Uterus (tissue), 4 donors: ENCODE measurements around the gene MIPEP. TPM values are rescaled to one million over a fixed set of nuclear protein-coding genes. Genes with fewer than 3 reads are reported as not detected.

ENCODE experiments used
- DNase-seq, 2 donors: peaks; one replicate each; pipeline ENCODE4 v3.0.0-alpha.2; 2019 to 2020
- H3K27ac ChIP-seq, 2 donors: fragments of 200-600 bp; sonication (generic); 1 replicate in 1 of 2; 2 replicates in 1 of 2; pipeline ENCODE4 v1.5.1; 2016 to 2018
- H3K27me3 ChIP-seq, 2 donors: fragments of 200-600 bp; sonication (generic); one replicate each; pipeline ENCODE4 v1.5.1; 2018 to 2019; ENCODE audit warnings: control low read depth in 1 of 2
- H3K36me3 ChIP-seq, 2 donors: fragments of 200-600 bp; sonication (generic); one replicate each; pipeline ENCODE4 v1.5.1; 2019; ENCODE audit warnings: control low read depth in 1 of 2
- H3K4me1 ChIP-seq, 2 donors: fragments of 200-600 bp; sonication (generic); one replicate each; pipeline ENCODE4 v1.5.1; 2018 to 2019; ENCODE audit warnings: control low read depth in 1 of 2
- H3K4me3 ChIP-seq, 2 donors: fragments of 200-600 bp; sonication (generic); 1 replicate in 1 of 2; 2 replicates in 1 of 2; pipeline ENCODE4 v1.5.1; 2018 to 2019; ENCODE audit warnings: mild to moderate bottlenecking in 1 of 2
- H3K9me3 ChIP-seq, 2 donors: fragments of 200-600 bp; sonication (generic); one replicate each; pipeline ENCODE4 v1.5.1; 2019; ENCODE audit warnings: control low read depth in 1 of 2
- POLR2A ChIP-seq, 2 donors: fragments of 450-650 bp; IDR thresholded peaks; one replicate each; pipeline ENCODE4 v1.6.1; 2016; ENCODE audit warnings: antibody characterized with exemption in 2 of 2, mild to moderate bottlenecking in 1 of 2, moderate library complexity in 1 of 2
- intact Hi-C: fragments of 100-400 bp; cut with DNase I; formaldehyde crosslinking; loops from one replicate; pipeline ENCODE4 v1.15.1; 2023; ENCODE audit warnings: low total_unique reads
- total RNA-seq, 4 donors: library from RNA; depleted of rRNA in 3 of 4; stranded (reverse); fragments of >200 nt in 3 of 4; gene quantifications; one replicate each; pipeline versions ENCODE4 v1.1.0 to v1.2.4, GENCODE V29; 2014 to 2023
- TF ChIP-seq, protein P1 (sequence below), 4 experiments: fragments of 200-600 bp in 2 of 4; fragments of 450-650 bp in 2 of 4; sonication (generic) in 2 of 4; IDR thresholded peaks; one replicate each; pipeline ENCODE4 v1.5.1; 2016 to 2019; ENCODE audit warnings: antibody characterized with exemption in 4 of 4, mild to moderate bottlenecking in 2 of 4, moderate library complexity in 1 of 4
- donor health status: DM: yes; HTN: yes; CAD: no.

MIPEP gene
- total RNA-seq, 4 donors from 2014 or later: 0.77 to 31.5 (median 19.3) TPM

GRCh38 chr13:23833733-23834611 is 55.2 kb downstream of the MIPEP start:
- Histone ChIP-seq H3K36me3 (peaks cover 0 to 3% of the 10 kb centered on the region in 2 donors), H3K4me1 (no peaks in the 10 kb centered on the region), H3K27me3 (no peaks in the 10 kb centered on the region), H3K27ac (no peak overlapping the region), H3K4me3 (no peak overlapping the region), H3K9me3 (no peaks in the 10 kb centered on the region)
- TF ChIP-seq POLR2A (IDR thresholded peaks at IDR 0.05): no peak
- TF ChIP-seq, protein P1, sequence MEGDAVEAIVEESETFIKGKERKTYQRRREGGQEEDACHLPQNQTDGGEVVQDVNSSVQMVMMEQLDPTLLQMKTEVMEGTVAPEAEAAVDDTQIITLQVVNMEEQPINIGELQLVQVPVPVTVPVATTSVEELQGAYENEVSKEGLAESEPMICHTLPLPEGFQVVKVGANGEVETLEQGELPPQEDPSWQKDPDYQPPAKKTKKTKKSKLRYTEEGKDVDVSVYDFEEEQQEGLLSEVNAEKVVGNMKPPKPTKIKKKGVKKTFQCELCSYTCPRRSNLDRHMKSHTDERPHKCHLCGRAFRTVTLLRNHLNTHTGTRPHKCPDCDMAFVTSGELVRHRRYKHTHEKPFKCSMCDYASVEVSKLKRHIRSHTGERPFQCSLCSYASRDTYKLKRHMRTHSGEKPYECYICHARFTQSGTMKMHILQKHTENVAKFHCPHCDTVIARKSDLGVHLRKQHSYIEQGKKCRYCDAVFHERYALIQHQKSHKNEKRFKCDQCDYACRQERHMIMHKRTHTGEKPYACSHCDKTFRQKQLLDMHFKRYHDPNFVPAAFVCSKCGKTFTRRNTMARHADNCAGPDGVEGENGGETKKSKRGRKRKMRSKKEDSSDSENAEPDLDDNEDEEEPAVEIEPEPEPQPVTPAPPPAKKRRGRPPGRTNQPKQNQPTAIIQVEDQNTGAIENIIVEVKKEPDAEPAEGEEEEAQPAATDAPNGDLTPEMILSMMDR (IDR thresholded peaks at IDR 0.05): no peak
- intact Hi-C loops: no loop called here
- DNase-seq: no peak

DNA sequence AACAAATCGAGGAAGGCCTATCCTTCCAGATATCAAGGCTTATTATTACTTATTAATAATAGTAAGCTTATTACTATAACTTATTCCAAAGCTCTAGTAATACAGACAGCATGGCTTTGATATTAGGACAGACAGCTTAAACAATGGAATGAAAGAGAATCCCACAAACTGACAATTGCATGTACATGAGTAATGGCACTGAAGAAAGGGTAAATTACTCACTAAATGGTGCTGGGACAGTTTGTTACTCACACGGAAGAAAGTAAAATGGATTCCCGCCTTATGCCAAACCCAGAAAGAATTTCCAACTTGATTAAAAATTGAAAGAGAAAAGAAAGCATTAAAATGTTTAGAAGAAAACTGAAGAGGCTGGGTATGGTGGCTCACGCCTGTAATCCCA is 60.3 kb downstream of the MIPEP start:
- Histone ChIP-seq H3K4me1 (no peaks in the 10 kb centered on the region), H3K9me3 (no peaks in the 10 kb centered on the region), H3K27me3 (no peaks in the 10 kb centered on the region), H3K27ac (no peak overlapping the region), H3K36me3 (no peaks in the 10 kb centered on the region), H3K4me3 (no peak overlapping the region)
- TF ChIP-seq, protein P1 (IDR thresholded peaks at IDR 0.05): no peak
- TF ChIP-seq POLR2A (IDR thresholded peaks at IDR 0.05): no peak
- no peak for DNase-seq
- intact Hi-C loops: no loop called here

GRCh38 chr13:23828086-23828485 is 61.1 kb downstream of the MIPEP start:
- H3K27ac ChIP-seq: no peak overlapping the region
- no peak for DNase-seq
- no peak for TF ChIP-seq POLR2A (IDR thresholded peaks at IDR 0.05)
- TF ChIP-seq, protein P1 (IDR thresholded peaks at IDR 0.05): no peak
- H3K4me3 ChIP-seq: no peak overlapping the region
- H3K27me3 ChIP-seq: no peaks in the 10 kb centered on the region
- no peaks in the 10 kb centered on the region for H3K9me3 ChIP-seq
- no peaks in the 10 kb centered on the region for H3K36me3 ChIP-seq
- intact Hi-C loops: no loop called here
- H3K4me1 ChIP-seq: no peaks in the 10 kb centered on the region

- intact Hi-C loops: no loop called here
- no peak for DNase-seq
Observed at GRCh38 chr13:23825179-23825578, 64.0 kb downstream of the MIPEP start.

GRCh38 chr13:23824371-23824770 is 64.8 kb downstream of the MIPEP start:
- Histone ChIP-seq H3K9me3 (no peaks in the 10 kb centered on the region), H3K4me1 (no peaks in the 10 kb centered on the region), H3K36me3 (no peaks in the 10 kb centered on the region), H3K27me3 (no peaks in the 10 kb centered on the region), H3K27ac (no peak overlapping the region), H3K4me3 (no peak overlapping the region)
- no peak for TF ChIP-seq POLR2A (IDR thresholded peaks at IDR 0.05)
- TF ChIP-seq, protein P1 (IDR thresholded peaks at IDR 0.05): no peak
- intact Hi-C loops: no loop called here
- no peak for DNase-seq

More at GRCh38 chr13:23825179-23825578, 64.0 kb downstream of the MIPEP start:
- Histone ChIP-seq H3K36me3 (no peaks in the 10 kb centered on the region), H3K9me3 (no peaks in the 10 kb centered on the region), H3K4me3 (no peak overlapping the region), H3K27me3 (no peaks in the 10 kb centered on the region), H3K27ac (no peak overlapping the region), H3K4me1 (no peaks in the 10 kb centered on the region)
- TF ChIP-seq POLR2A (IDR thresholded peaks at IDR 0.05): no peak
- TF ChIP-seq, protein P1 (IDR thresholded peaks at IDR 0.05): no peak
